GM06990 (cell line): ENCODE measurements around the gene RTTN.

Experiments used
- DNase-seq: peaks from one replicate; pipeline ENCODE4 v3.0.0-alpha.2; 2011; ENCODE audit not compliant: insufficient read length; ENCODE audit errors: extremely low read depth
- H3K27me3 ChIP-seq: replicated peaks from 2 replicates; pipeline ENCODE4 v1.6.0; 2011; ENCODE audit warnings: low read length; ENCODE audit not compliant: control insufficient read depth, insufficient read depth
- H3K36me3 ChIP-seq: 2 replicates; pipeline ENCODE4 v1.5.1; 2011; ENCODE audit warnings: low read length; ENCODE audit not compliant: control insufficient read depth, insufficient read depth
- H3K4me3 ChIP-seq: replicated peaks from 2 replicates; pipeline ENCODE4 v1.5.1; 2011; ENCODE audit warnings: low read depth, mild to moderate bottlenecking, control low read depth, low read length
- CTCF ChIP-seq: IDR thresholded peaks from 2 replicates; pipeline ENCODE4 v1.5.1; 2011; ENCODE audit warnings: low read length, control low read depth, mild to moderate bottlenecking, inconsistent platforms; ENCODE audit not compliant: insufficient read depth, poor library complexity, severe bottlenecking

Gene RTTN

GRCh38 chr18:70229639-70230038, 24.2 kb upstream of the RTTN start:
- H3K36me3 ChIP-seq, result no peaks in the 10 kb centered on the region
- H3K4me3 ChIP-seq, result no peak overlapping the region
- TF ChIP-seq CTCF, result no peak
- H3K27me3 ChIP-seq, result no peaks in the 10 kb centered on the region
- no peak for DNase-seq

GRCh38 chr18:70228536-70228935, 23.0 kb upstream of the RTTN start:
- Histone ChIP-seq H3K4me3 (no peak overlapping the region), H3K36me3 (no peaks in the 10 kb centered on the region), H3K27me3 (no peaks in the 10 kb centered on the region)
- DNase-seq, result no peak
- no peak for TF ChIP-seq CTCF

GRCh38 chr18:70227438-70227837, 22.0 kb upstream of the RTTN start:
- no peaks in the 10 kb centered on the region for H3K27me3 ChIP-seq
- no peak for TF ChIP-seq CTCF
- H3K36me3 ChIP-seq, result no peaks in the 10 kb centered on the region
- no peak overlapping the region for H3K4me3 ChIP-seq
- DNase-seq, result no peak

- H3K4me3 ChIP-seq, result no peak overlapping the region
- DNase-seq, result no peak
- no peaks in the 10 kb centered on the region; the same call in none of the 2 replicates for H3K27me3 ChIP-seq
- no peak for TF ChIP-seq CTCF
- H3K36me3 ChIP-seq, result no peaks in the 10 kb centered on the region
Measured at GRCh38 chr18:70221915-70222278, 16.4 kb upstream of the RTTN start.

- H3K27me3 ChIP-seq, result no peaks in the 10 kb centered on the region; the same call in none of the 2 replicates
- no peaks in the 10 kb centered on the region for H3K36me3 ChIP-seq
- TF ChIP-seq CTCF, result no peak
- no peak for DNase-seq
- no peak overlapping the region for H3K4me3 ChIP-seq
Measured at GRCh38 chr18:70221156-70221914, 15.8 kb upstream of the RTTN start.
